ENCODE data around the gene TCF25.

GRCh38 chr16:89917773-89918452 lies 44.5 kb downstream of the TCF25 start:
- TF ChIP-seq POLR2A (IDR thresholded peaks at IDR 0.05; ENCODE audit: low read length), result no peak
- TF ChIP-seq GATA1 (IDR thresholded peaks at IDR 0.05; ENCODE audit: low read depth, low read length), result no peak

Data from erythroblast (primary cell).